H9 (cell line): ENCODE results near the gene DTNB. TPM values are rescaled to one million over a fixed set of nuclear protein-coding genes. Genes with fewer than 3 reads are reported as not detected.

Experiments used
- DNase-seq: peaks from one replicate; pipeline ENCODE4 v3.0.0-alpha.2; 2017
- H2AFZ ChIP-seq: one replicate; pipeline ENCODE4 v1.6.1; 2013; ENCODE audit warnings: mild to moderate bottlenecking, low read length, control low read depth, moderate library complexity
- H2AK5ac ChIP-seq: 2 replicates; pipeline ENCODE4 v1.6.1; 2013; ENCODE audit warnings: low read length, control low read depth, mixed read lengths; ENCODE audit not compliant: insufficient read length
- H2BK120ac ChIP-seq: one replicate; pipeline ENCODE4 v1.6.1; 2013; ENCODE audit warnings: low read depth, mild to moderate bottlenecking, low read length, control low read depth, inconsistent platforms; ENCODE audit not compliant: poor library complexity, severe bottlenecking
- H2BK12ac ChIP-seq: 2 replicates; pipeline ENCODE4 v1.6.1; 2013; ENCODE audit warnings: low read length, control low read depth, mixed read lengths, low read depth; ENCODE audit not compliant: insufficient read length
- H2BK15ac ChIP-seq: 2 replicates; pipeline ENCODE4 v1.6.1; 2013; ENCODE audit warnings: low read depth, low read length, control low read depth
- H2BK20ac ChIP-seq: one replicate; pipeline ENCODE4 v1.6.1; 2013; ENCODE audit warnings: low read depth, mild to moderate bottlenecking, low read length, control low read depth, inconsistent platforms; ENCODE audit not compliant: poor library complexity, severe bottlenecking
- H2BK5ac ChIP-seq: 2 replicates; pipeline ENCODE4 v1.6.1; 2013; ENCODE audit warnings: low read length, control low read depth, mixed read lengths; ENCODE audit not compliant: insufficient read length
- H3K14ac ChIP-seq: 2 replicates; pipeline ENCODE4 v1.6.1; 2013; ENCODE audit warnings: low read length, control low read depth; ENCODE audit not compliant: insufficient read depth
- H3K18ac ChIP-seq: 2 replicates; pipeline ENCODE4 v1.6.1; 2013; ENCODE audit warnings: low read depth, mild to moderate bottlenecking, mixed read lengths, low read length, control low read depth; ENCODE audit not compliant: insufficient read length
- H3K23ac ChIP-seq: 2 replicates; pipeline ENCODE4 v1.6.1; 2013; ENCODE audit warnings: low read length, control low read depth, mixed read lengths, low read depth; ENCODE audit not compliant: insufficient read length
- H3K23me2 ChIP-seq: 2 replicates; pipeline ENCODE4 v1.6.1; 2013; ENCODE audit warnings: low read depth, mild to moderate bottlenecking, mixed read lengths, low read length, control low read depth; ENCODE audit not compliant: insufficient read length, poor library complexity, severe bottlenecking
- H3K27ac ChIP-seq: 2 replicates; pipeline ENCODE4 v1.5.1; 2013; ENCODE audit warnings: low read length, control low read depth, mixed read lengths, low read depth; ENCODE audit not compliant: insufficient read length
- H3K27me3 ChIP-seq: 2 replicates; pipeline ENCODE4 v1.6.1; 2013; ENCODE audit warnings: low read length, control low read depth, inconsistent platforms; ENCODE audit not compliant: insufficient read depth
- H3K4ac ChIP-seq: 2 replicates; pipeline ENCODE4 v1.6.1; 2013; ENCODE audit warnings: low read depth, mild to moderate bottlenecking, control low read depth, inconsistent platforms, low read length, moderate library complexity
- H3K4me1 ChIP-seq: 2 replicates; pipeline ENCODE4 v1.6.1; 2013; ENCODE audit warnings: low read length, control low read depth, inconsistent platforms; ENCODE audit not compliant: insufficient read depth
- H3K4me2 ChIP-seq: 2 replicates; pipeline ENCODE4 v1.6.1; 2013; ENCODE audit warnings: low read length, control low read depth, mixed read lengths; ENCODE audit not compliant: insufficient read length, insufficient read depth
- H3K56ac ChIP-seq: 2 replicates; pipeline ENCODE4 v1.6.1; 2013; ENCODE audit warnings: low read depth, mild to moderate bottlenecking, mixed read lengths, low read length, control low read depth; ENCODE audit not compliant: insufficient read length
- H3K79me1 ChIP-seq: 2 replicates; pipeline ENCODE4 v1.6.1; 2013; ENCODE audit warnings: low read depth, mild to moderate bottlenecking, moderate library complexity, low read length, control low read depth, inconsistent platforms; ENCODE audit not compliant: insufficient read depth, poor library complexity, severe bottlenecking
- H3K79me2 ChIP-seq: 2 replicates; pipeline ENCODE4 v1.6.1; 2013; ENCODE audit warnings: low read length, control low read depth, inconsistent platforms; ENCODE audit not compliant: insufficient read depth
- H3K9ac ChIP-seq: 2 replicates; pipeline ENCODE4 v1.6.1; 2013; ENCODE audit warnings: low read length, control low read depth, mixed read lengths; ENCODE audit not compliant: insufficient read length; ENCODE audit errors: extremely low read depth
- H3K9me3 ChIP-seq: one replicate; pipeline ENCODE4 v1.6.1; 2013; ENCODE audit warnings: low read depth, low read length, inconsistent platforms; ENCODE audit not compliant: control insufficient read depth
- H3T11ph ChIP-seq: one replicate; pipeline ENCODE4 v1.6.1; 2013; ENCODE audit warnings: mild to moderate bottlenecking, low read length, control low read depth, inconsistent platforms
- H4K20me1 ChIP-seq: one replicate; pipeline ENCODE4 v1.6.1; 2013; ENCODE audit not compliant: control insufficient read depth, insufficient read length, insufficient read depth
- H4K5ac ChIP-seq: 2 replicates; pipeline ENCODE4 v1.6.1; 2013; ENCODE audit warnings: low read depth, mild to moderate bottlenecking, mixed read lengths, low read length, control low read depth; ENCODE audit not compliant: insufficient read length
- H4K8ac ChIP-seq: replicated peaks from 2 replicates; pipeline ENCODE4 v1.6.1; 2013; ENCODE audit warnings: low read length, control low read depth, mixed read lengths, low read depth; ENCODE audit not compliant: insufficient read length
- H4K91ac ChIP-seq: 2 replicates; pipeline ENCODE4 v1.6.1; 2013; ENCODE audit warnings: low read depth, mild to moderate bottlenecking, moderate library complexity, mixed read lengths, low read length, control low read depth; ENCODE audit not compliant: insufficient read length
- H3K27ac Mint-ChIP-seq, 3 experiments: 2 replicates in 2 of 3; 3 replicates in 1 of 3; pipeline ENCODE4 v1.8.0; 2020 to 2021; ENCODE audit warnings: mixed read lengths in 3 of 3, mild to moderate bottlenecking in 1 of 3, moderate library complexity in 1 of 3
- H3K27me3 Mint-ChIP-seq: 2 replicates; pipeline ENCODE4 v1.8.0; 2021; ENCODE audit warnings: low read depth, mild to moderate bottlenecking, moderate library complexity, mixed read lengths
- H3K36me3 Mint-ChIP-seq, 3 experiments: 2 replicates in 2 of 3; 3 replicates in 1 of 3; pipeline ENCODE4 v1.8.0; 2020 to 2021; ENCODE audit warnings: low read depth in 3 of 3, mixed read lengths in 3 of 3; ENCODE audit not compliant: insufficient read depth in 1 of 3
- H3K4me1 Mint-ChIP-seq, 2 experiments: 2 replicates each; pipeline ENCODE4 v1.8.0; 2020; ENCODE audit warnings: mixed read lengths in 2 of 2
- H3K4me3 Mint-ChIP-seq, 2 experiments: 2 replicates in 1 of 2; 3 replicates in 1 of 2; pipeline ENCODE4 v1.8.0; 2020 to 2021; ENCODE audit warnings: mild to moderate bottlenecking in 2 of 2, mixed read lengths in 2 of 2, moderate library complexity in 1 of 2
- H3K9me3 Mint-ChIP-seq, 2 experiments: 2 replicates in 1 of 2; 3 replicates in 1 of 2; pipeline ENCODE4 v1.8.0; 2020; ENCODE audit warnings: mild to moderate bottlenecking in 2 of 2, mixed read lengths in 2 of 2, moderate library complexity in 1 of 2
- WGBS: extraction: QIAGEN DNeasy Blood & Tissue Kit; methylation state at CpG from one replicate; pipeline ENCODE4 v1.1.7; 2013; ENCODE audit warnings: missing lambda C conversion rate, low lambda C conversion rate, mixed read lengths; ENCODE audit not compliant: insufficient read length; ENCODE audit errors: extremely low coverage; 5-methylcytosine and 5-hydroxymethylcytosine counted together
- total RNA-seq: library from RNA; stranded (reverse); gene quantifications from 2 replicates; pipeline ENCODE4 v1.2.1, GENCODE V29; 2021
- TF ChIP-seq, protein P1 (sequence below): fragments of 200-600 bp; sonication (generic); conservative IDR thresholded peaks from 3 replicates; pipeline ENCODE4 v1.8.0; 2021; ENCODE audit warnings: antibody characterized with exemption, mild to moderate bottlenecking

Gene DTNB
- total RNA-seq, 1 experiment from 2014 or later = 26.7 TPM

GRCh38 chr2:25409468-25409867, 263.9 kb downstream of the DTNB start:
- Histone ChIP-seq H3K4me1 (no peaks in the 10 kb centered on the region), H2BK12ac (no peak overlapping the region), H2AFZ (no peak overlapping the region), H3K27me3 (no peaks in the 10 kb centered on the region), H2BK15ac (no peak overlapping the region), H4K91ac (no peak overlapping the region), H3K18ac (no peak overlapping the region), H4K20me1 (no peaks in the 10 kb centered on the region), H3K9ac (no peak overlapping the region), H3K27ac (no peak overlapping the region), H2AK5ac (no peak overlapping the region), H3K14ac (no peak overlapping the region), H2BK5ac (no peak overlapping the region), H3K4me2 (no peak overlapping the region), H2BK120ac (no peak overlapping the region), H4K8ac (no peak overlapping the region), H3K23ac (no peak overlapping the region), H3K4ac (no peak overlapping the region), H3K56ac (no peak overlapping the region), H3K9me3 (no peaks in the 10 kb centered on the region), H2BK20ac (no peak overlapping the region), H3K23me2 (no peaks in the 10 kb centered on the region), H4K5ac (no peak overlapping the region), H3K79me1 (no peaks in the 10 kb centered on the region), H3K79me2 (no peaks in the 10 kb centered on the region), H3T11ph (no peak overlapping the region)
- Mint-ChIP-seq H3K36me3 (peaks cover 3 to 5% (median 4%) of the 10 kb centered on the region in 3 experiments; a peak in 5 of 7 replicates), H3K4me1 (no peaks in the 10 kb centered on the region), H3K9me3 (no peaks in the 10 kb centered on the region), H3K27me3 (no peaks in the 10 kb centered on the region), H3K4me3 (no peak overlapping the region), H3K27ac (no peak overlapping the region)
- DNase-seq = no peak
- WGBS = no CpG with 5 or more reads among the region's 3 CpGs
- TF ChIP-seq, protein P1, sequence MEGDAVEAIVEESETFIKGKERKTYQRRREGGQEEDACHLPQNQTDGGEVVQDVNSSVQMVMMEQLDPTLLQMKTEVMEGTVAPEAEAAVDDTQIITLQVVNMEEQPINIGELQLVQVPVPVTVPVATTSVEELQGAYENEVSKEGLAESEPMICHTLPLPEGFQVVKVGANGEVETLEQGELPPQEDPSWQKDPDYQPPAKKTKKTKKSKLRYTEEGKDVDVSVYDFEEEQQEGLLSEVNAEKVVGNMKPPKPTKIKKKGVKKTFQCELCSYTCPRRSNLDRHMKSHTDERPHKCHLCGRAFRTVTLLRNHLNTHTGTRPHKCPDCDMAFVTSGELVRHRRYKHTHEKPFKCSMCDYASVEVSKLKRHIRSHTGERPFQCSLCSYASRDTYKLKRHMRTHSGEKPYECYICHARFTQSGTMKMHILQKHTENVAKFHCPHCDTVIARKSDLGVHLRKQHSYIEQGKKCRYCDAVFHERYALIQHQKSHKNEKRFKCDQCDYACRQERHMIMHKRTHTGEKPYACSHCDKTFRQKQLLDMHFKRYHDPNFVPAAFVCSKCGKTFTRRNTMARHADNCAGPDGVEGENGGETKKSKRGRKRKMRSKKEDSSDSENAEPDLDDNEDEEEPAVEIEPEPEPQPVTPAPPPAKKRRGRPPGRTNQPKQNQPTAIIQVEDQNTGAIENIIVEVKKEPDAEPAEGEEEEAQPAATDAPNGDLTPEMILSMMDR = no peak
